Measurements from ENCODE around the gene ZNF658. TPM values are rescaled to one million over a fixed set of nuclear protein-coding genes. Genes with fewer than 3 reads are reported as not detected.
"Not testable (repeated sequence)": the region's sequence is repeated elsewhere in the genome, so short reads cannot be mapped to it uniquely, and the experiment has no call there.

Gene ZNF658
- total RNA-seq = 10 to 100 TPM in 2 of 4 donors, 1 to 10 TPM in 2; 8.6 to 12.2 (median 10.4) TPM

DNA sequence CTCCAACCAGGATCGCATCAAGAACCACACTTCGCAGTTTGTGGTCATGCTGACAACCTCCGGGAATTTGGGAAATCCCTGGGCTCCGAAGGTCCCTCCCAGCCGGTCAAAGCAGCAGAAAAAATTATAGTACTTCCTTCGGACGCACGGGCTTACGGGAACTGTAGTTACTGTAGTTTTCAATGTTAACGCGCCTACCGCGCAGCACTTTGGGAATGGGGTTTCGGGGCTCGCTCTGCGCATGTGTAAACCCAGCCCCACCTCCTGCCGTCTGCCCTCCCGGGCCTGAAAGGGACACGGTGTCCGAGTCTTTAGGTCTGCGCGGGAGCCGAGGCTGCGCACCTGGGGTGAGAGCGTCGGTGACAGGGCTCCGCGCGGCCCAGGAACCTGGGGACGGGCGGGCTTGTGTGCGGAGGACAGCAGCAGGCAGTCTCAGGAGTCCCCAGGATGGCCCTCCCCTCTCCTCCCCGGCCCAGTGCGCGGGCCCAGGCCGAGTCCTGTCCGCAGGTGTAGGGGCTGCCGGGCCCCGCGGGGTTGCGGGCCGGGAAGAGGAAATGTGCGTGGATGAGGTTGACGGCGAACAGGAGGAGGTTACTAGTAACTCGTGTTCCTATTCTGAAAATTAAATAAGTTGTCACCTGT is at the start of gene ZNF658:
TSS of gene ZNF658 (plus strand) at position 236 of the 642 bp plus-strand sequence. CDS start 2,837 bp downstream, outside the sequence.
- WGBS = 0% methylated on average over 14 of the region's 46 CpGs

GRCh38 chr9:66861732-66862131 is 38.8 kb upstream of the ZNF658 start:
- H3K27me3 ChIP-seq = not testable (repeated sequence)
- no CpG with 5 or more reads among the region's 4 CpGs for WGBS

More for the DNA sequence above, at the start of gene ZNF658:
- H3K4me1 ChIP-seq, H3K9me3 ChIP-seq, H3K27me3 ChIP-seq, H3K36me3 ChIP-seq: not testable (repeated sequence)
- DNase-seq (ENCODE audit: low spot score in 2 of 2) = peak; percentile 82 to 87
- peak within 1 kb of the TSS; percentile 61 for H3K4me3 ChIP-seq
- H3K27ac ChIP-seq = peak within 1 kb of the TSS; percentile 75

DNA sequence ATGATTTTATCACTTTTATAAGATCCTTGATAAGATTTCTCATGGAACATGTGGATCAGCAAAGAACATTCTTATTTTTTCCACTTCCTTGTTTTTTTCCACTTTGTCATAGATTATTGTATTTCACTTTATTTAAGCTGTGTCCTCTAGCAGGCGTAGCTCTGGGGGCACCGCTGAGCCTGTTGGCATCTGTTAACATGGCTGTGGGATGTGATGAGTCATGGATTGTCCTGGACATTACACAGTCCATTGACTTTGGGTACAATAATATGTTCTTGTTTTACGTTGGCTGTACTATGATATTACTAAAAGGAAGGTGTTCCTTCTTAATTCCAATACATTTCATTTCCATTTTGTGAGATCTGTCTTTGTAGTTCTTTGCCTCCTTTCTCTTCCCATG is 31.9 kb upstream of the ZNF658 start:
- 91% methylated on average over 2 of the region's 3 CpGs for WGBS

More at GRCh38 chr9:66861732-66862131, 38.8 kb upstream of the ZNF658 start:
- DNase-seq (ENCODE audit: low spot score in 2 of 2); H3K9me3 ChIP-seq; H3K27ac ChIP-seq; H3K4me1 ChIP-seq; H3K4me3 ChIP-seq; H3K36me3 ChIP-seq: not testable (repeated sequence)

GRCh38 chr9:66880605-66881004 is 19.9 kb upstream of the ZNF658 start:
- not testable (repeated sequence) for H3K36me3 ChIP-seq; DNase-seq (ENCODE audit: low spot score in 2 of 2); H3K4me1 ChIP-seq; H3K9me3 ChIP-seq; H3K27me3 ChIP-seq; H3K4me3 ChIP-seq; H3K27ac ChIP-seq
- 74% methylated on average over 3 of the region's 3 CpGs for WGBS

More for the DNA sequence above, 31.9 kb upstream of the ZNF658 start:
- H3K36me3 ChIP-seq; H3K9me3 ChIP-seq; H3K27ac ChIP-seq; H3K27me3 ChIP-seq; H3K4me3 ChIP-seq; H3K4me1 ChIP-seq; DNase-seq (ENCODE audit: low spot score in 2 of 2): not testable (repeated sequence)

GRCh38 chr9:66881847-66882246 is 18.7 kb upstream of the ZNF658 start:
- WGBS = 91% methylated on average over 3 of the region's 3 CpGs
- not testable (repeated sequence) for H3K9me3 ChIP-seq; DNase-seq (ENCODE audit: low spot score in 2 of 2); H3K4me1 ChIP-seq; H3K27ac ChIP-seq; H3K36me3 ChIP-seq; H3K27me3 ChIP-seq; H3K4me3 ChIP-seq

- not testable (repeated sequence) for DNase-seq (ENCODE audit: low spot score in 2 of 2); H3K4me3 ChIP-seq; H3K36me3 ChIP-seq; H3K27ac ChIP-seq; H3K4me1 ChIP-seq; H3K9me3 ChIP-seq; H3K27me3 ChIP-seq
- 71% methylated on average over 1 of the region's 1 CpG for WGBS
These were observed 10.2 kb upstream of the ZNF658 start for GRCh38 chr9:66890334-66890733.

DNA sequence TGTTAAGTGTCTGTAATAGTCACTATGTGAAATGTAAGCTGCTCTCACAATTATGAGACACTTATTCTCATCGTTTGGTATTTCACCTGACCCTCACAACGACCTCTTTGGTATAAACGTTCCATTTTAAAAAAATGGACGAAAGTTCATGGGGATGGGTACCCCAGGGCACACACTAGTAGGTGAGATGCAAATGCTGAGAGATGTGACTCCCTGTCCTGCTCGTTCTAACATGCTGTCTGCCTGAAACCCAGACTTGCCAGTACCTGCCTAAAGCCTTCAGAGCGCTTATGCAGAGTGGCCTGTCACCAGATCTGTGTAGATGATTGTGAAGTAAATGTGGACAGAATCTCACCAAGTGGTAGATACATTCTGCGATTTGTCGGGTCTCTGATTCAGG is 616 bp downstream of the ZNF658 start:
- H3K27ac ChIP-seq = peak overlapping the region; percentile 75
- 7% methylated on average over 6 of the region's 8 CpGs for WGBS
- not testable (repeated sequence) for H3K4me1 ChIP-seq; H3K9me3 ChIP-seq; DNase-seq (ENCODE audit: low spot score in 2 of 2); H3K36me3 ChIP-seq; H3K27me3 ChIP-seq
- peak overlapping the region; percentile 61 for H3K4me3 ChIP-seq

DNA sequence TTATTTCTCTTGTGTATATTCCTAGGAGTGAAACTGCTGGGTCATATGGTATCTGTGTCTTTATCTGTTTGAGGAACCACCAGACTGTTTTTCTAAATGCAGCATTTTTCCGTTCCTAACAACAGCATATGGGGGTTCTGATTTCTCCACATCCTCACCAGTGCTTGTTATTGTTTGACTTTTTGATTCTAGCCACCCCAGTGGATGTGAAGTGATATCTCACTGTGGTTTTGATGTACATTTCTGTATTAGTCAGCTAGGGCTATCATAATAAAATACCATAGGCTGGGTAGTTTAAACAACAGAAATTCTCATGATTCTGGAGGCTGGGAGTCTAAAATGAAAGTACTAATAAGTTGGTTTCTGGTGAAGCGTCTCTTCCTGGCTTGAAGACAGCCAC is 9.0 kb downstream of the ZNF658 start:
- DNase-seq (ENCODE audit: low spot score in 2 of 2); H3K4me3 ChIP-seq; H3K27ac ChIP-seq; H3K27me3 ChIP-seq; H3K9me3 ChIP-seq; H3K4me1 ChIP-seq: not testable (repeated sequence)
- peaks cover 17% of the 10 kb centered on the region for H3K36me3 ChIP-seq
- 100% methylated on average over 2 of the region's 2 CpGs for WGBS

GRCh38 chr9:66920072-66920471 is 19.5 kb downstream of the ZNF658 start:
- no CpG with 5 or more reads among the region's 4 CpGs for WGBS
- H3K4me1 ChIP-seq; H3K27ac ChIP-seq; H3K27me3 ChIP-seq; H3K4me3 ChIP-seq; H3K36me3 ChIP-seq; H3K9me3 ChIP-seq; DNase-seq (ENCODE audit: low spot score in 2 of 2): not testable (repeated sequence)

DNA sequence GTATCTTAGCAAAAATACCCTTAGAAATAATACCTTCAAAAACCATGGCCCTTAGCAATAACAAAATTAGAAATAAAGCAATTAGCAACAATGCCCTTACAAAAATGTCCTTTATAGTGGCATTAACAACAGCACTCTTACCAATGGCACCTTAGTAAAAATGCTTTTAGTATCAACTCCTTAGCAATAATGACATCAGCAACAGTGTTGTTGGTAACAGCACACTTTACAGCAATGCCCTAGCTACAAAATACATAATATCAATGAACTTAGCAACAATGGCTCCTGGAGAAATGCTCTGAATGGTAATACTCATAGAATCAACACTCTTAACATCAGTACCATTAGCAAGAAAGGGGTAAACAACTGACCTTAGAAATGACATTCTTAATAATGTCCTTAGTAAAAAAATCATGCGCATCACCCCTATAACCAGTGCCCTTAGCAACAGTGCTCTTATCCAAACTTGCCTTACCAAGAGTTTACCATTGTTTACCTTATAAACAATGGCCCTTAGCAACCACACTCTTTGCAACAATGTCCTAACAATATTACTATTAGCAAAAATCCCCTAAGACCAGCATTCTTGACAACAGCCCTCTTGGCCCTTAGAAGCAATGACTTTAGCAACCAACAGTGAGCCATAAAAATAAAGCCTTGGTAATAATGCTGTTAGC is 35.8 kb downstream of the ZNF658 start:
- H3K9me3 ChIP-seq; H3K27ac ChIP-seq; H3K4me3 ChIP-seq; H3K36me3 ChIP-seq; H3K4me1 ChIP-seq; H3K27me3 ChIP-seq; DNase-seq (ENCODE audit: low spot score in 2 of 2): not testable (repeated sequence)
- WGBS = no CpG with 5 or more reads among the region's 1 CpG

- not testable (repeated sequence) for H3K27me3 ChIP-seq; H3K4me1 ChIP-seq; H3K9me3 ChIP-seq; DNase-seq (ENCODE audit: low spot score in 2 of 2); H3K36me3 ChIP-seq; H3K4me3 ChIP-seq; H3K27ac ChIP-seq
- WGBS = 82% methylated on average over 2 of the region's 3 CpGs
These were observed 37.1 kb downstream of the ZNF658 start for GRCh38 chr9:66937662-66938061.

GRCh38 chr9:66938322-66938721 is 37.8 kb downstream of the ZNF658 start:
- H3K27ac ChIP-seq, H3K9me3 ChIP-seq: not testable (repeated sequence)
- 69% methylated on average over 5 of the region's 5 CpGs for WGBS

DNA sequence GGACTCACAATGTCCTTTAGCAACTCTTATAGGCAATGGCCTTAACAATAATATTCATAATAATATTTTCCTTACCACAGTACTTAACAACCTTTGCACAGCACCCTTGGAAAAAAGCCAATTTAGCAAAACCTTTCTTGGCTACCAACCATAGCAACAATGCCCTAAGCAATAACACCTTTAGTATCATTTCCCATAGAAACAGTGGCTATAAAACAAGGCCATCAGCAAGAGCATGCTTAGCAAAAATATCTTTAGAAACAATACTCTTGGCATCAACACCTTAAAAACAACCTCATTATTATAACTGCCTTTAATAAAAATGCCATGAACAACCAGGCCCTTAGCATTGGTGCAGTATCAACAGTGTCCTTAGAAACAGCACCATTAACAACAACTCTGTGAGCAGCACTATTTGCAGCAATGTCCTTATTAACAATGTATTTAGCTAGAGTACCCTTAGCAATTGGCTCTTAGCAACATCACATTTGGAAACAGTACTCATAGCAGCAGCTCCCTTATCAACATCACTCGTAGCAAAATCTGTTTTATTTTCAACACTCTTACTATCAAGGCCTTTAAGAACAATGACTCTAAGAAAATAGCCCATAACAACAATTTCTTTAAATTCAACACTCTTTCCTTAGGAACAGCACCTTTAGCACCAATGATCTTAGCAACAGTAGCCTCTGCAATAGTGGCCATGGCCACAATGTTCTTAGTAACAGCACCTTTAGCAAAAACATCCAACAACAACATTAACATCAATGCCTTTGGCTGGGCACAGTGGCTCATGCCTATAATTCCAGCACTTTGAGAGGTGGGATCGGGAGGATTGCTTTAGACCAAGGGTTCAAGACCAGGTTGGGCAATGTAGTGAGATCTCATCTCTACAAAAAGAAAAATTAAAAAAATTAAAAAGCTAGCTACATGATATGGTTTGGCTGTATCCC is 39.6 kb downstream of the ZNF658 start:
- H3K4me3 ChIP-seq; H3K4me1 ChIP-seq; DNase-seq (ENCODE audit: low spot score in 2 of 2); H3K36me3 ChIP-seq; H3K27ac ChIP-seq; H3K27me3 ChIP-seq; H3K9me3 ChIP-seq: not testable (repeated sequence)
- WGBS = 63% methylated on average over 1 of the region's 2 CpGs

More at GRCh38 chr9:66938322-66938721, 37.8 kb downstream of the ZNF658 start:
- not testable (repeated sequence) for H3K36me3 ChIP-seq; DNase-seq (ENCODE audit: low spot score in 2 of 2); H3K4me1 ChIP-seq; H3K27me3 ChIP-seq; H3K4me3 ChIP-seq

All from suprapubic skin (tissue), 4 donors.